ENCODE data around the gene HOXC13.

DNA sequence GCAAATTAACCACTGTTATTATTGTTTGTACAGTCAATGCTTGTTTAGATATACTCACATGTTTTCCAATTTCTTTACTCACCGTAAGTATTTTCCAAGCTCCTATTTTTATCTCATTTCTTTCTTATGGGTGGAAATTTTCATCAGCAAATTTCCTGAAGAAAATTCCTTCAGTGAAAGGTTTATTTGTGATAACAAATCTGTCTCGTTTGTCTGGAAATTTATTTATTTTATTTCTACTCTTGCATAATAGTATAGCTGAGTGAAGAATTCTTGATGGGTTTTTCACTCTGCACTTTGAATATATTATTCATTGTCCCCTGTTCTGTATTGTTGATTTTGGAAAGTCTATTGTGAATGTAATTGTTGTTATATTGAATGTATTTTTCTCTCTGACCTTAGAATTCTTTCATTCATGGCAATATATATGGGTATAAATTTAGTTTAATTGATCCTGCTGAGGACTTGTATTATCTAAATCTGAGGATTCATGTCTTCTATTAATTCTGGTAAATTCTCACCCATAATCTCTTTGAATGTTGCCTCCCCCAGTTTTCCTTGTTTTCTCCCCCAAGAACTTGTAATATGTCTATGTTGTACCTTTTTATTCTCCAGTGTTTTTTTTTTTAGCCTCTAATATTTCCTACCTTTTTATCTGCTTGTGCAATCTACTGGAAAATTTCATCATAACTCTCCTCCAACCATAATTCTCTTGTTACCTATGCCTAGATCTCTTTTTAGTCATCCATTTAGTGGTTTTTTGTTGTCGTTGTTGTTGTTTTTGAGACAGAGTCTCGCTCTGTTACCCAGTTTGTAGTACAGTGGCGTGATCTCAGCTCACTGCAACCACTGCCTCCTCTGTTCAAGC is 21.6 kb upstream of the HOXC13 start:
- TF ChIP-seq, protein P1, sequence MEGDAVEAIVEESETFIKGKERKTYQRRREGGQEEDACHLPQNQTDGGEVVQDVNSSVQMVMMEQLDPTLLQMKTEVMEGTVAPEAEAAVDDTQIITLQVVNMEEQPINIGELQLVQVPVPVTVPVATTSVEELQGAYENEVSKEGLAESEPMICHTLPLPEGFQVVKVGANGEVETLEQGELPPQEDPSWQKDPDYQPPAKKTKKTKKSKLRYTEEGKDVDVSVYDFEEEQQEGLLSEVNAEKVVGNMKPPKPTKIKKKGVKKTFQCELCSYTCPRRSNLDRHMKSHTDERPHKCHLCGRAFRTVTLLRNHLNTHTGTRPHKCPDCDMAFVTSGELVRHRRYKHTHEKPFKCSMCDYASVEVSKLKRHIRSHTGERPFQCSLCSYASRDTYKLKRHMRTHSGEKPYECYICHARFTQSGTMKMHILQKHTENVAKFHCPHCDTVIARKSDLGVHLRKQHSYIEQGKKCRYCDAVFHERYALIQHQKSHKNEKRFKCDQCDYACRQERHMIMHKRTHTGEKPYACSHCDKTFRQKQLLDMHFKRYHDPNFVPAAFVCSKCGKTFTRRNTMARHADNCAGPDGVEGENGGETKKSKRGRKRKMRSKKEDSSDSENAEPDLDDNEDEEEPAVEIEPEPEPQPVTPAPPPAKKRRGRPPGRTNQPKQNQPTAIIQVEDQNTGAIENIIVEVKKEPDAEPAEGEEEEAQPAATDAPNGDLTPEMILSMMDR (IDR thresholded peaks at IDR 0.05): no peak
- TF ChIP-seq POLR2A (IDR thresholded peaks at IDR 0.05): no peak
